ENCODE data around the gene MBD3L2B. TPM values are rescaled to one million over a fixed set of nuclear protein-coding genes. Genes with fewer than 3 reads are reported as not detected.
"Not testable (repeated sequence)": the region's sequence is repeated elsewhere in the genome, so short reads cannot be mapped to it uniquely, and the experiment has no call there.

Gene MBD3L2B
- total RNA-seq, 1 donor from 2014 or later: not detected

- not testable (repeated sequence) for H3K4me1 Mint-ChIP-seq; H3K36me3 Mint-ChIP-seq (ENCODE audit: low read depth)
Measured at GRCh38 chr19:7041563-7041962, 20.3 kb upstream of the MBD3L2B start.

GRCh38 chr19:7040079-7040478 lies 18.8 kb upstream of the MBD3L2B start, which contains the start of gene MBD3L4:
MBD3L4 (minus strand) TSS chr19:7040179; CDS start chr19:7040144, 35 bp downstream.
- POLR2A ChIA-PET; CTCF ChIA-PET; DNase-seq; H3K27me3 Mint-ChIP-seq; H3K4me1 Mint-ChIP-seq; H3K27ac Mint-ChIP-seq; ATAC-seq (ENCODE audit: low read depth); H3K4me3 Mint-ChIP-seq; H3K36me3 Mint-ChIP-seq (ENCODE audit: low read depth); intact Hi-C loops (cut with micrococcal nuclease); H3K9me3 Mint-ChIP-seq: not testable (repeated sequence)

More at GRCh38 chr19:7041563-7041962, 20.3 kb upstream of the MBD3L2B start:
- H3K27ac Mint-ChIP-seq; DNase-seq; H3K4me3 Mint-ChIP-seq; CTCF ChIA-PET; ATAC-seq (ENCODE audit: low read depth); H3K9me3 Mint-ChIP-seq; H3K27me3 Mint-ChIP-seq; POLR2A ChIA-PET; intact Hi-C loops (cut with micrococcal nuclease): not testable (repeated sequence)

GRCh38 chr19:7030278-7030677 lies 9.0 kb upstream of the MBD3L2B start, which contains the start of gene MBD3L5:
MBD3L5 (plus strand) TSS chr19:7030578; CDS start chr19:7030612, 34 bp downstream.
- H3K27me3 Mint-ChIP-seq; ATAC-seq (ENCODE audit: low read depth); H3K4me1 Mint-ChIP-seq; intact Hi-C loops (cut with micrococcal nuclease); H3K36me3 Mint-ChIP-seq (ENCODE audit: low read depth); H3K27ac Mint-ChIP-seq; H3K9me3 Mint-ChIP-seq; H3K4me3 Mint-ChIP-seq; CTCF ChIA-PET; POLR2A ChIA-PET; DNase-seq: not testable (repeated sequence)

- ATAC-seq (ENCODE audit: low read depth); H3K27me3 Mint-ChIP-seq; DNase-seq; H3K27ac Mint-ChIP-seq; intact Hi-C loops (cut with micrococcal nuclease); H3K4me3 Mint-ChIP-seq; POLR2A ChIA-PET; CTCF ChIA-PET; H3K9me3 Mint-ChIP-seq; H3K4me1 Mint-ChIP-seq; H3K36me3 Mint-ChIP-seq (ENCODE audit: low read depth): not testable (repeated sequence)
Measured at GRCh38 chr19:7028790-7029189, 7.6 kb upstream of the MBD3L2B start.

GRCh38 chr19:7018828-7019227 lies 2.4 kb downstream of the MBD3L2B start:
- H3K27ac Mint-ChIP-seq: no peak overlapping the region
- no peaks in the 10 kb centered on the region for H3K9me3 Mint-ChIP-seq
- H3K4me3 Mint-ChIP-seq: no peak overlapping the region
- intact Hi-C loops (cut with micrococcal nuclease): no loop called here
- ChIA-PET POLR2A (no interaction called here), CTCF (no interaction called here)
- DNase-seq: no peak
- no peaks in the 10 kb centered on the region for H3K4me1 Mint-ChIP-seq
- no peak for ATAC-seq (ENCODE audit: low read depth)
- no peaks in the 10 kb centered on the region for H3K36me3 Mint-ChIP-seq (ENCODE audit: low read depth)
- peaks cover 1% of the 10 kb centered on the region for H3K27me3 Mint-ChIP-seq
- no peak for TF ChIP-seq CTCF (IDR thresholded peaks at IDR 0.05)

- Mint-ChIP-seq H3K27ac (no peak overlapping the region), H3K4me1 (peaks cover 2% of the 10 kb centered on the region)
- POLR2A ChIA-PET: no interaction called here
Measured at GRCh38 chr19:7013678-7014077, 7.6 kb downstream of the MBD3L2B start.

More at GRCh38 chr19:7013678-7014077, 7.6 kb downstream of the MBD3L2B start:
- CTCF ChIA-PET: interaction anchor here (0.7 kb wide), 1 partner anchor 607 kb away, joined by 3 read pairs; no protein-coding TSS in a partner anchor
- intact Hi-C loops (cut with micrococcal nuclease): no loop called here
- H3K9me3 Mint-ChIP-seq: no peaks in the 10 kb centered on the region
- TF ChIP-seq CTCF (IDR thresholded peaks at IDR 0.05): no peak
- peaks cover 4% of the 10 kb centered on the region for H3K27me3 Mint-ChIP-seq
- no peaks in the 10 kb centered on the region for H3K36me3 Mint-ChIP-seq (ENCODE audit: low read depth)
- H3K4me3 Mint-ChIP-seq: no peak overlapping the region
- DNase-seq (no peak), ATAC-seq (ENCODE audit: low read depth) (no peak)
